Breast epithelium (tissue), 4 donors: Measurements from ENCODE around the gene TRIP12. TPM values are rescaled to one million over a fixed set of nuclear protein-coding genes. Genes with fewer than 3 reads are reported as not detected.

Source experiments
- DNase-seq, 2 donors: peaks; one replicate each; pipeline ENCODE4 v3.0.0-alpha.2; 2019; ENCODE audit warnings: low spot score in 2 of 2
- H3K27ac ChIP-seq, 2 donors: fragments of 200-600 bp; sonication (generic) in 1 of 2; one replicate each; pipeline ENCODE4 v1.5.1; 2016 to 2019; ENCODE audit warnings: mild to moderate bottlenecking in 1 of 2
- H3K27me3 ChIP-seq, 2 donors: fragments of 200-600 bp; sonication (generic) in 1 of 2; one replicate each; pipeline versions ENCODE4 v1.5.1 to v1.6.0; 2017 to 2019; ENCODE audit warnings: control low read depth in 1 of 2, mild to moderate bottlenecking in 1 of 2
- H3K36me3 ChIP-seq: fragments of 200-600 bp; one replicate; pipeline ENCODE4 v1.5.1; 2019
- H3K4me1 ChIP-seq, 2 donors: fragments of 200-600 bp; sonication (generic); one replicate each; pipeline ENCODE4 v1.5.1; 2016 to 2019; ENCODE audit warnings: control low read depth in 1 of 2
- H3K4me3 ChIP-seq, 3 donors: fragments of 200-600 bp; sonication (generic); 1 replicate in 2 of 3; 2 replicates in 1 of 3; pipeline ENCODE4 v1.5.1; 2016 to 2019; ENCODE audit warnings: mild to moderate bottlenecking in 3 of 3, moderate library complexity in 2 of 3
- H3K9me3 ChIP-seq, 2 donors: fragments of 200-600 bp; sonication (generic) in 1 of 2; one replicate each; pipeline ENCODE4 v1.5.1; 2016 to 2019; ENCODE audit warnings: control low read depth in 1 of 2
- CTCF ChIP-seq, 3 donors: fragments of 450-650 bp; IDR thresholded peaks; one replicate each; pipeline ENCODE4 v1.5.1; 2016 to 2017; ENCODE audit warnings: antibody characterized with exemption in 3 of 3, mild to moderate bottlenecking in 3 of 3, moderate library complexity in 3 of 3
- POLR2A ChIP-seq: fragments of 450-650 bp; IDR thresholded peaks from one replicate; pipeline ENCODE4 v1.6.1; 2016; ENCODE audit warnings: antibody characterized with exemption, mild to moderate bottlenecking, moderate library complexity
- POLR2AphosphoS5 ChIP-seq, 3 donors: sonication (generic); formaldehyde crosslinking; IDR thresholded peaks; one replicate each; pipeline ENCODE4 v1.6.1; 2017; ENCODE audit warnings: antibody characterized with exemption in 3 of 3
- intact Hi-C: fragments of 100-400 bp; cut with DNase I; formaldehyde crosslinking; loops from one replicate; pipeline ENCODE4 v1.15.1; 2023; ENCODE audit warnings: low total_unique reads
- total RNA-seq, 3 donors: library from RNA; depleted of rRNA; stranded (reverse); fragments of >200 nt; gene quantifications; one replicate each; pipeline ENCODE4 v1.1.0, GENCODE V29; 2016

Gene TRIP12
- total RNA-seq, 3 donors from 2014 or later: 233 to 251 (median 247) TPM

- intact Hi-C loops: no loop called here
- Histone ChIP-seq H3K4me1 (peaks cover 0 to 2% of the 10 kb centered on the region in 2 donors), H3K9me3 (no peaks in the 10 kb centered on the region), H3K36me3 (no peaks in the 10 kb centered on the region), H3K4me3 (no peak overlapping the region), H3K27me3 (peaks cover under 1 to 39% of the 10 kb centered on the region in 2 donors), H3K27ac (no peak overlapping the region)
- no peak for DNase-seq
- TF ChIP-seq CTCF (IDR thresholded peaks at IDR 0.05) (no peak), POLR2A (no peak), POLR2AphosphoS5 (IDR thresholded peaks at IDR 0.05) (no peak)
Measured at GRCh38 chr2:229719926-229720647, 201.7 kb downstream of the TRIP12 start.

DNA sequence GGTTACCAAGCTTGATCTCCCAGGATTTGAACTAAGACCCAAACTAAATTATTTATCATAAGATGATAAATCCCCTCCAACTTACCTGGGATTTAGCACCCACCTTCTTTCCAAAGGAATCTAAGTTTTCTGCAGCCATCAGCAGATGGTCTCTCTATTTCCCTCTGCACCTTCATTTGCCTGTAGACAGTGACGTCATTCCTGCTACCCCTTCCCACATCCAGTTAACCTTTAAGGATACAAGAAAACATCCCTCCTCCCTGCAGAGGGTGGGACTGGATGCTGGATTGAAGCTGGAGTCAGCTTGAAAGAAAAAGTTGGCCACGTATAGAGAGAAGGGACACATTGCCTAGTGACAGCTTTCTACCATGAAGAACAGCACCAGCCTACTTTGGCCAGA lies 203.8 kb downstream of the TRIP12 start:
- Histone ChIP-seq H3K9me3 (no peaks in the 10 kb centered on the region), H3K4me3 (no peak overlapping the region), H3K36me3 (no peaks in the 10 kb centered on the region), H3K4me1 (peaks cover 0 to 14% of the 10 kb centered on the region in 2 donors), H3K27me3 (peaks cover 6 to 57% of the 10 kb centered on the region in 2 donors), H3K27ac (no peak overlapping the region)
- DNase-seq: no peak
- TF ChIP-seq CTCF (IDR thresholded peaks at IDR 0.05) (no peak), POLR2A (no peak), POLR2AphosphoS5 (IDR thresholded peaks at IDR 0.05) (no peak)
- intact Hi-C loops: no loop called here

GRCh38 chr2:229715895-229716507 lies 205.8 kb downstream of the TRIP12 start:
- Histone ChIP-seq H3K4me3 (no peak overlapping the region), H3K27me3 (peaks cover 6 to 65% of the 10 kb centered on the region in 2 donors), H3K36me3 (no peaks in the 10 kb centered on the region), H3K9me3 (no peaks in the 10 kb centered on the region), H3K27ac (no peak overlapping the region), H3K4me1 (peaks cover 0 to 14% of the 10 kb centered on the region in 2 donors)
- no peak for DNase-seq
- TF ChIP-seq CTCF (IDR thresholded peaks at IDR 0.05): no peak
- TF ChIP-seq POLR2AphosphoS5 (IDR thresholded peaks at IDR 0.05): no peak
- TF ChIP-seq POLR2A: no peak
- intact Hi-C loops: no loop called here

- Histone ChIP-seq H3K36me3 (no peaks in the 10 kb centered on the region), H3K4me3 (peak overlapping the region; percentile 20 to 65 (median 46)), H3K9me3 (no peaks in the 10 kb centered on the region), H3K27ac (no peak overlapping the region), H3K4me1 (peaks cover 0 to 14% of the 10 kb centered on the region in 2 donors), H3K27me3 (peaks cover 6 to 72% of the 10 kb centered on the region in 2 donors)
- intact Hi-C loops: no loop called here
- no peak for DNase-seq
- TF ChIP-seq POLR2A: no peak
- no peak for TF ChIP-seq POLR2AphosphoS5 (IDR thresholded peaks at IDR 0.05)
- TF ChIP-seq CTCF (IDR thresholded peaks at IDR 0.05): no peak
Measured at GRCh38 chr2:229714736-229715541, 206.9 kb downstream of the TRIP12 start.
